ENCODE results near the gene ELL.
A peak's percentile ranks its signal among the peaks of the same experiment; 100 is the strongest.
"Not testable (repeated sequence)": the region's sequence is repeated elsewhere in the genome, so short reads cannot be mapped to it uniquely, and the experiment has no call there.

Gene ELL

GRCh38 chr19:18406749-18407148, 115.1 kb downstream of the ELL start:
- H3K4me3 ChIP-seq (ENCODE audit: low read depth, low read length), result no peak overlapping the region
- no peak for TF ChIP-seq CTCF (IDR thresholded peaks at IDR 0.05; ENCODE audit: low read depth, low read length, missing control alignments)
- DNase-seq (ENCODE audit: low read depth), result no peak

- H3K4me3 ChIP-seq (ENCODE audit: low read depth, low read length); DNase-seq (ENCODE audit: low read depth): not testable (repeated sequence)
Observed at GRCh38 chr19:18405754-18406153, 116.1 kb downstream of the ELL start.

- not testable (repeated sequence) for H3K4me3 ChIP-seq (ENCODE audit: low read depth, low read length); DNase-seq (ENCODE audit: low read depth)
Observed at GRCh38 chr19:18402455-18403248, 119.2 kb downstream of the ELL start.

- TF ChIP-seq CTCF (IDR thresholded peaks at IDR 0.05; ENCODE audit: low read depth, low read length, missing control alignments), result peak; percentile 42
- H3K4me3 ChIP-seq (ENCODE audit: low read depth, low read length), result no peak overlapping the region
- DNase-seq (ENCODE audit: low read depth), result no peak
Observed at GRCh38 chr19:18401580-18402112, 120.2 kb downstream of the ELL start.

GRCh38 chr19:18399008-18399407, 122.9 kb downstream of the ELL start:
- no peak overlapping the region for H3K4me3 ChIP-seq (ENCODE audit: low read depth, low read length)
- TF ChIP-seq CTCF (IDR thresholded peaks at IDR 0.05; ENCODE audit: low read depth, low read length, missing control alignments), result no peak
- DNase-seq (ENCODE audit: low read depth), result no peak

- TF ChIP-seq CTCF (IDR thresholded peaks at IDR 0.05; ENCODE audit: low read depth, low read length, missing control alignments), result no peak
- no peak for DNase-seq (ENCODE audit: low read depth)
- H3K4me3 ChIP-seq (ENCODE audit: low read depth, low read length), result peak within 1 kb of the TSS; percentile 41
Observed at GRCh38 chr19:18397242-18398202, 124.3 kb downstream of the ELL start, which contains the start of gene LRRC25. Gene LRRC25 (minus strand): TSS chr19:18397622. CDS start chr19:18396963, 659 bp downstream.

- no peak for DNase-seq (ENCODE audit: low read depth)
- H3K4me3 ChIP-seq (ENCODE audit: low read depth, low read length), result peak overlapping the region; percentile 41; the same call in 1 of the 2 replicates
- no peak for TF ChIP-seq CTCF (IDR thresholded peaks at IDR 0.05; ENCODE audit: low read depth, low read length, missing control alignments)
Observed at GRCh38 chr19:18396471-18397241, 125.2 kb downstream of the ELL start.
